IPS-15b (cell line): ENCODE measurements around the gene CHD2.
"Not testable (repeated sequence)": the region's sequence is repeated elsewhere in the genome, so short reads cannot be mapped to it uniquely, and the experiment has no call there.

Experiments
- H3K27me3 ChIP-seq: one replicate; pipeline ENCODE4 v1.6.1; 2013; ENCODE audit warnings: low read length; ENCODE audit not compliant: control insufficient read depth, insufficient read depth
- H3K36me3 ChIP-seq: one replicate; pipeline ENCODE4 v1.6.1; 2013; ENCODE audit warnings: low read length; ENCODE audit not compliant: control insufficient read depth, insufficient read depth
- H3K4me1 ChIP-seq: one replicate; pipeline ENCODE4 v1.6.1; 2013; ENCODE audit warnings: mild to moderate bottlenecking, low read length; ENCODE audit not compliant: control insufficient read depth, insufficient read depth
- H3K4me3 ChIP-seq: one replicate; pipeline ENCODE4 v1.5.1; 2013; ENCODE audit warnings: low read depth, low read length
- H3K9ac ChIP-seq: one replicate; pipeline ENCODE4 v1.6.1; 2013; ENCODE audit warnings: low read depth, mild to moderate bottlenecking, low read length
- H3K9me3 ChIP-seq: one replicate; pipeline ENCODE4 v1.6.1; 2013; ENCODE audit warnings: mild to moderate bottlenecking, low read length; ENCODE audit not compliant: control insufficient read depth, insufficient read depth

Gene CHD2

DNA sequence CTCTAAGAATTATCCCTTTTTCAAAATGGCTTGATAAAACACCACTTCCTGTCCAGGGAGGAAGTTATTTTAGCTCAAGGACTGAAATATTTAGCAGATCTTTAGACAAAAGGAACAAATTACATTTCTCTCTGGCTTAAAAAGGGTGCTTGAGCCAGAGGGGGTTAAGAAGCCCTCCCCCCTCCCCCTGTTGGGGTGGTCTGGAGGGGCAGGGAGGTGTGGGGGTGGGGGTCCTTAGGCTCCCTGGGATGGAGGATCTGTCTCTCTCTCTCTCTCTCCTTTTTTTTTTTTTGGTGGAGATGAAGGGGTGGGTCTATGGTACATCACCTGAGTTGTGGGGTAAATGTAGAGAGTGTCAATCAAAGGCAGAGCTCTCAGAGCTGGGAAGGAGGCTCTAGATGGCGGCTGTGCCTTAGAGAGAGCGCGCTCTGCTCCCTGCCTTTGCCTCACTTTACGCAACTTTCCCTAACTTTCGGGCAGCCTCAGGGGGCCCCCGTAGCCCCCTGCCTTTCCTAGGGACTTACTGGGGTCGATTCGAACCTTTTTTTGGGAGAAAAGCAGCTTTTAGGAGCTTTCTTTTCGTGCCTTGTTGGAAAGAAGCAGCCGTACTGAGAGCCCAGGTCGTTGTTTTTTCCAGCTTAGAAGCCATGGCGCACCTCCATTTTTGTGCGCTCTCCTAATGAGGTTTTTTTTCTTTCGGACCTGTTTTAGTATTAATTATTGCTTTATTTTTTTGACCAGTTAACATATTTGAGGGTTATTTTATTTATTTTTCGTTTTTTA is at the start of gene CHD2:
CHD2 (plus strand) TSS at position 377 of the 783 bp plus-strand sequence. CDS start 914 bp downstream, outside the sequence.
- H3K36me3 ChIP-seq: no peaks in the 10 kb centered on the region

DNA sequence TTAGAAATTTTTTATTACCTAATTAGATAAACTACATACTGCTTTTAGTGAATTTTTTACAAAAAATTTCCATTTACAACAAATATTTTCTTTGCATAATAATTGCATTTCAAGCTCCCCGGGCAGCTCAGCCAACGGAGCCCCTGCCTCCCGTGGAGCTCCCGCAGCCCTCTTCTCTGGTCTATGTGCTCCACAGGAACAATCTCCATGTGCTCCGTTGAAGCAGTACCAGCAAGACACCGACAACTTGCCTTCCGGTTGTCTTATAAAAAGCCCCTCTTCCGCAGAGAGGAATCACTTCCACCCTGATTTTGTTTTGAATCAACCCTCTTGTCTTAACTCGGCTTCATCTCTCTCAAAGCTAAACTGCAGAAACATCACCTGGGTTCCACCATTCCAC is 46.9 kb upstream of the CHD2 start:
- H3K4me3 ChIP-seq: no peak overlapping the region
- H3K4me1 ChIP-seq: no peaks in the 10 kb centered on the region
- H3K9me3 ChIP-seq: no peaks in the 10 kb centered on the region
- H3K9ac ChIP-seq: no peak overlapping the region
- no peaks in the 10 kb centered on the region for H3K36me3 ChIP-seq
- no peaks in the 10 kb centered on the region for H3K27me3 ChIP-seq

More for the DNA sequence above, at the start of gene CHD2:
- Histone ChIP-seq H3K27me3 (no peaks in the 10 kb centered on the region), H3K4me1 (peaks cover 3% of the 10 kb centered on the region), H3K9ac (peak within 1 kb of the TSS; percentile 99), H3K4me3 (peak within 1 kb of the TSS; percentile 93), H3K9me3 (no peaks in the 10 kb centered on the region)

- Histone ChIP-seq H3K4me3 (no peak overlapping the region), H3K9ac (no peak overlapping the region), H3K9me3 (no peaks in the 10 kb centered on the region), H3K4me1 (no peaks in the 10 kb centered on the region), H3K36me3 (no peaks in the 10 kb centered on the region), H3K27me3 (no peaks in the 10 kb centered on the region)
These were observed 38.4 kb upstream of the CHD2 start for GRCh38 chr15:92861742-92862141.

GRCh38 chr15:92864127-92864814 is 35.9 kb upstream of the CHD2 start:
- Histone ChIP-seq H3K27me3 (no peaks in the 10 kb centered on the region), H3K4me1 (no peaks in the 10 kb centered on the region), H3K9ac (no peak overlapping the region), H3K36me3 (no peaks in the 10 kb centered on the region), H3K9me3 (no peaks in the 10 kb centered on the region), H3K4me3 (no peak overlapping the region)

DNA sequence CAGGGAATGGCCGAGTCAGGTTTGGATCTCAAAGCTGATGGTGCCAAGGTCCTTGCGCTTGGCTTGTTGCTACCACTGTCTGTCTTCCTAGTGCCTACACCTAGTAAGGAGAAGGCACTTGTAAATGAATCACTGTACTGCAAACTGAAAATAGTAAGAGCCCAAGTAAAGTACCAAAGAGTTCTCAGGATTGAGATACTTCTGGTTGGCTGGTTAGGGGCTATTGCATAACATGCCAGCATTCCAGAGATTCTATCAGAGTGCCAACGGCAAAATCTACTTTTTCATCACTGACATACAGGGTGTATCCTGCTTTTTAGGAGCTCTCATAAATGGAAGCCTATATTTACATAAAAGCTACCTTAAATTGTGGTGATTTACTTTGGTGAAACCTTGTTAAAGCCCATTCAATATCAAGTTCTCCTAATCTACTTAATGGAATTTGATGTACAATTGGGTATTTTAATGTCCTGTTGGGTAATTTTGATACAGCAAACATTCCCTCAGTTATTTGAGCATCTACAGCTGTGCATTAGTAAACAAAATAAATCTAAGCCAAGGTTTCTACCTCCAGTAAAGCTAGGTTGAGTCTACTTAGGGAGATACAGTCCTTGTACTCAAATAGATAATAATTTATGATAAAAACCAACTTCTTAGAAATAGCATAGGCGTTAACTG is 30.7 kb upstream of the CHD2 start:
- Histone ChIP-seq H3K4me1 (no peaks in the 10 kb centered on the region), H3K9me3 (no peaks in the 10 kb centered on the region), H3K27me3 (no peaks in the 10 kb centered on the region), H3K36me3 (no peaks in the 10 kb centered on the region), H3K9ac (no peak overlapping the region), H3K4me3 (no peak overlapping the region)

DNA sequence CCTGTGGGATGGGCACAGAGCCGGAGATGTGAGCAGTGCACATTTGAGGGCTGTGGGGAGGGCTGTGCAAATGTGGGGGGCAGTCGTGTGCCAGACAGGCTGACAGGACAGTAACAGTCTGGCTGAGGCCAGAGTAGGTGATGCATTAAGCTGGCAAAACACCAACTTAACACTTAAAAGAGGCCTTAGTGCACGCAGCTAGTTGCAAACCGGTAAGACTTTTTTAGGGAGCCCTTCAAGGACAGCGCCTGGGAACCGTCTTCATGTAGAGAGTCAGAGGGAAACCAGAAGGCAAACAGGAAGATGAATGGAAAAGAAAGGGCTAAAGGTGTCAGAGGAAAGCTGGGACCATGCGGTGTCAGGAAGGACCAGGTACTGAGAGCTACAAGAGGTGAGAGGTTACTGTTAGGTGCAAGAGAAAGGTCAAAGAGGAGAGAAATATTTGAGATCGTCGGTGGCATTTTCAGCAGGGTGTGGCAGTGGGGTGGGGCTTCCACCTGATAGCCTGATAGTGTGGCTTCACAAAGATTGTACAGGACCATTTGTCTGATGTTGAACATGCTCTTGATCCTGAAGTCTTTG is 30.0 kb upstream of the CHD2 start:
- Histone ChIP-seq H3K4me3 (no peak overlapping the region), H3K27me3 (no peaks in the 10 kb centered on the region), H3K36me3 (no peaks in the 10 kb centered on the region), H3K4me1 (no peaks in the 10 kb centered on the region), H3K9ac (no peak overlapping the region), H3K9me3 (no peaks in the 10 kb centered on the region)

GRCh38 chr15:92872967-92873366 is 27.2 kb upstream of the CHD2 start:
- not testable (repeated sequence) for H3K4me1 ChIP-seq, H3K4me3 ChIP-seq, H3K9ac ChIP-seq, H3K9me3 ChIP-seq, H3K27me3 ChIP-seq, H3K36me3 ChIP-seq

DNA sequence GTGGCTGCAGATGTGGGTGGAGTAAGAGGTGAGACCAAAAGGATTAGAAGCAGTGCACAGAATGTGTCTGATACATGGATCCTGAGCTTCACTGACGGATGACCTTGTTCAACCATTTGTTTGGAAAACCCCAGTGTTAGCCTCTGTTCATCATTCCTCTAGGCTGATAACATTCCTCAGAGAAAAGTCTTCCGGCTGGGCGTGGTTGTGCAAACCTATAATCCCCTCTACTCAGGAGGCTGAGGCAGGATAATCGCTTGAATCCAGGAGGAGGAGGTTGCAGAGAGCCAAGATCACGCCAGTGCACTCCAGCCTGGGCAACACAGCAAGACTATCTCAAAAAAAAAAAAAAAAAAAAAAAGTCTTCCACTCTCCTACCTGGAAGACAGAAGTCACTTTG is 23.1 kb upstream of the CHD2 start:
- no peak overlapping the region for H3K9ac ChIP-seq
- no peak overlapping the region for H3K4me3 ChIP-seq
- no peaks in the 10 kb centered on the region for H3K27me3 ChIP-seq
- H3K4me1 ChIP-seq: peaks cover 19% of the 10 kb centered on the region
- no peaks in the 10 kb centered on the region for H3K9me3 ChIP-seq
- no peaks in the 10 kb centered on the region for H3K36me3 ChIP-seq

- Histone ChIP-seq H3K9me3 (no peaks in the 10 kb centered on the region), H3K36me3 (no peaks in the 10 kb centered on the region), H3K9ac (no peak overlapping the region), H3K27me3 (no peaks in the 10 kb centered on the region), H3K4me3 (no peak overlapping the region), H3K4me1 (peaks cover 19% of the 10 kb centered on the region)
These were observed 22.7 kb upstream of the CHD2 start for GRCh38 chr15:92877416-92877815.

DNA sequence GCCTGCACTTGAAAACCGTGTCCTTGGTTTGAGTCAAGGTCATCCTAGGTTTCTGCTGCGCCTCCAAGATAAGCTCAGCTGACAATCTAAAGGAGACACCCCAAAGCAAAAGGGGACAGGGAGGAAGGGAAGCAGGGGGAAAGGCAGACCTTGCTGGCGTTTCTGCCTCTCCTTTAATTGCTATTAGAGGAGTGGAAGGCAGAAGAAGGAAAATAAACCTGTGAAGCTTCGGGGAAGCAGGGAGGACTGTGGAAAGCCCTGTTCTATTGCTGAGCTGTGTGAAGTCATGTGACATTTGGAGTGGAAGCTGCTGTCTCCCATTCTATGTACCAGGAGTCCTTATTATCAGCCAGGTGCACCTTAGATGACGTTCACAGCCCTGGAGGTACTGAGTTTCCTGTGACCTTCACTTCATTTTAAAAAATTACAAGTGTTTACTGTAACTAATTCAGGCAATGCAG is 21.5 kb upstream of the CHD2 start:
- no peaks in the 10 kb centered on the region for H3K36me3 ChIP-seq
- H3K9ac ChIP-seq: no peak overlapping the region
- peaks cover 19% of the 10 kb centered on the region for H3K4me1 ChIP-seq
- H3K27me3 ChIP-seq: no peaks in the 10 kb centered on the region
- H3K9me3 ChIP-seq: no peaks in the 10 kb centered on the region
- no peak overlapping the region for H3K4me3 ChIP-seq

GRCh38 chr15:92879949-92880725 is 20.0 kb upstream of the CHD2 start:
- Histone ChIP-seq H3K4me3 (no peak overlapping the region), H3K4me1 (peaks cover 19% of the 10 kb centered on the region), H3K9me3 (no peaks in the 10 kb centered on the region), H3K9ac (no peak overlapping the region), H3K27me3 (no peaks in the 10 kb centered on the region), H3K36me3 (no peaks in the 10 kb centered on the region)
